Stimulated activated effector memory CD8-positive, alpha-beta T cell treated with anti-CD3 and anti-CD28 coated beads, Interleukin-12 subunit alpha, Interleukin-12 subunit beta, amount 100 ng/mL, for 72 hours (primary cell): ENCODE data around the gene FPGS.

ENCODE experiments used
- ATAC-seq: fragments of 150-1000 bp; cut with Tn5 transposase; 2 replicates; pipeline ENCODE4 v1.10.0; 2021
- DNase-seq, 2 donors: peaks; one replicate each; pipeline ENCODE4 v3.0.0; 2021 to 2022; ENCODE audit warnings: low spot score in 2 of 2
- H3K27ac Mint-ChIP-seq: one replicate; pipeline ENCODE4 v1.8.0; 2022; ENCODE audit warnings: mild to moderate bottlenecking, mixed read lengths
- H3K36me3 Mint-ChIP-seq: one replicate; pipeline ENCODE4 v1.8.0; 2022; ENCODE audit warnings: mild to moderate bottlenecking, mixed read lengths
- H3K4me1 Mint-ChIP-seq: one replicate; pipeline ENCODE4 v1.8.0; 2022; ENCODE audit warnings: mixed read lengths
- H3K4me3 Mint-ChIP-seq: one replicate; pipeline ENCODE4 v1.8.0; 2022; ENCODE audit warnings: mild to moderate bottlenecking, mixed read lengths
- H3K9me3 Mint-ChIP-seq: one replicate; pipeline ENCODE4 v1.8.0; 2022; ENCODE audit warnings: mixed read lengths

The FPGS gene

GRCh38 chr9:127767909-127768331 lies 34.8 kb upstream of the FPGS start:
- Mint-ChIP-seq H3K9me3 (no peaks in the 10 kb centered on the region), H3K4me1 (peaks cover 81% of the 10 kb centered on the region), H3K36me3 (peaks cover 91% of the 10 kb centered on the region), H3K27ac (peak overlapping the region; percentile 97), H3K4me3 (peak overlapping the region; percentile 73)
- ATAC-seq (no peak), DNase-seq (no peak)

GRCh38 chr9:127768698-127769097 lies 34.0 kb upstream of the FPGS start:
- Mint-ChIP-seq H3K4me1 (peaks cover 74% of the 10 kb centered on the region), H3K9me3 (no peaks in the 10 kb centered on the region), H3K4me3 (peak overlapping the region; percentile 73), H3K36me3 (peaks cover 91% of the 10 kb centered on the region), H3K27ac (peak overlapping the region; percentile 97)
- DNase-seq (no peak), ATAC-seq (no peak)

- DNase-seq (no peak), ATAC-seq (no peak)
- Mint-ChIP-seq H3K4me1 (peaks cover 74% of the 10 kb centered on the region), H3K27ac (peak overlapping the region; percentile 97), H3K36me3 (peaks cover 91% of the 10 kb centered on the region), H3K9me3 (no peaks in the 10 kb centered on the region), H3K4me3 (peak overlapping the region; percentile 73)
These were observed 33.6 kb upstream of the FPGS start for GRCh38 chr9:127769101-127769500.

GRCh38 chr9:127769929-127770582 lies 32.6 kb upstream of the FPGS start:
- peaks cover 92% of the 10 kb centered on the region for H3K36me3 Mint-ChIP-seq
- peak overlapping the region; percentile 84 for H3K4me3 Mint-ChIP-seq
- DNase-seq (no peak), ATAC-seq (no peak)
- peaks cover 73% of the 10 kb centered on the region for H3K4me1 Mint-ChIP-seq
- H3K9me3 Mint-ChIP-seq = no peaks in the 10 kb centered on the region
- peak overlapping the region; percentile 97 for H3K27ac Mint-ChIP-seq

GRCh38 chr9:127770583-127770904 lies 32.1 kb upstream of the FPGS start:
- Mint-ChIP-seq H3K36me3 (peaks cover 90% of the 10 kb centered on the region), H3K4me1 (peaks cover 68% of the 10 kb centered on the region)
- ATAC-seq = no peak

GRCh38 chr9:127770905-127771569 lies 31.6 kb upstream of the FPGS start:
- Mint-ChIP-seq H3K4me1 (peaks cover 64% of the 10 kb centered on the region), H3K27ac (peak overlapping the region; percentile 97), H3K36me3 (peaks cover 86% of the 10 kb centered on the region), H3K9me3 (no peaks in the 10 kb centered on the region), H3K4me3 (peak overlapping the region; percentile 84)
- peak; percentile 97 to 99 for DNase-seq
- peak; percentile 94 for ATAC-seq

More at GRCh38 chr9:127770583-127770904, 32.1 kb upstream of the FPGS start:
- H3K9me3 Mint-ChIP-seq = no peaks in the 10 kb centered on the region
- DNase-seq = no peak
- H3K27ac Mint-ChIP-seq = peak overlapping the region; percentile 97
- peak overlapping the region; percentile 84 for H3K4me3 Mint-ChIP-seq

GRCh38 chr9:127771570-127772189 lies 31.0 kb upstream of the FPGS start:
- Mint-ChIP-seq H3K27ac (peak overlapping the region; percentile 97), H3K36me3 (peaks cover 86% of the 10 kb centered on the region), H3K4me3 (peak overlapping the region; percentile 84), H3K9me3 (no peaks in the 10 kb centered on the region), H3K4me1 (peaks cover 64% of the 10 kb centered on the region)
- no peak for ATAC-seq
- no peak for DNase-seq

GRCh38 chr9:127772603-127773002 lies 30.1 kb upstream of the FPGS start:
- Mint-ChIP-seq H3K9me3 (no peaks in the 10 kb centered on the region), H3K36me3 (peaks cover 86% of the 10 kb centered on the region), H3K27ac (no peak overlapping the region), H3K4me3 (no peak overlapping the region), H3K4me1 (peaks cover 59% of the 10 kb centered on the region)
- no peak for DNase-seq
- ATAC-seq = no peak

GRCh38 chr9:127773272-127773671 lies 29.4 kb upstream of the FPGS start:
- Mint-ChIP-seq H3K27ac (peak overlapping the region; percentile 85), H3K36me3 (peaks cover 91% of the 10 kb centered on the region), H3K4me3 (no peak overlapping the region), H3K9me3 (no peaks in the 10 kb centered on the region), H3K4me1 (peaks cover 59% of the 10 kb centered on the region)
- no peak for DNase-seq
- ATAC-seq = no peak

GRCh38 chr9:127773981-127774380 lies 28.7 kb upstream of the FPGS start:
- Mint-ChIP-seq H3K36me3 (peaks cover 89% of the 10 kb centered on the region), H3K4me1 (peaks cover 57% of the 10 kb centered on the region), H3K4me3 (peak overlapping the region; percentile 28), H3K27ac (peak overlapping the region; percentile 85), H3K9me3 (no peaks in the 10 kb centered on the region)
- no peak for ATAC-seq
- DNase-seq = no peak

GRCh38 chr9:127776195-127776923 lies 26.3 kb upstream of the FPGS start:
- peaks cover 69% of the 10 kb centered on the region for H3K36me3 Mint-ChIP-seq
- ATAC-seq (peak; percentile 62), DNase-seq (peak; percentile 54 to 84)
- H3K4me1 Mint-ChIP-seq = peaks cover 51% of the 10 kb centered on the region
- H3K9me3 Mint-ChIP-seq = no peaks in the 10 kb centered on the region
- H3K4me3 Mint-ChIP-seq = peak overlapping the region; percentile 93
- peak overlapping the region; percentile 99 for H3K27ac Mint-ChIP-seq

- DNase-seq (no peak), ATAC-seq (no peak)
- Mint-ChIP-seq H3K4me1 (peaks cover 56% of the 10 kb centered on the region), H3K27ac (peak overlapping the region; percentile 99), H3K9me3 (no peaks in the 10 kb centered on the region), H3K36me3 (peaks cover 63% of the 10 kb centered on the region), H3K4me3 (peak overlapping the region; percentile 93)
These were observed 25.8 kb upstream of the FPGS start for GRCh38 chr9:127776924-127777289.

GRCh38 chr9:127777368-127777980 lies 25.2 kb upstream of the FPGS start:
- Mint-ChIP-seq H3K36me3 (peaks cover 57% of the 10 kb centered on the region), H3K4me1 (peaks cover 62% of the 10 kb centered on the region), H3K4me3 (peak overlapping the region; percentile 93), H3K9me3 (no peaks in the 10 kb centered on the region), H3K27ac (peak overlapping the region; percentile 99)
- DNase-seq = peak in 1 of 2 donors; percentile 62
- ATAC-seq = no peak

GRCh38 chr9:127778280-127779135 lies 24.2 kb upstream of the FPGS start, which contains the start of gene SH2D3C:
TSS of gene SH2D3C (minus strand) at chr9:127778666. CDS start at chr9:127778627, 39 bp downstream.
- Mint-ChIP-seq H3K36me3 (peaks cover 54% of the 10 kb centered on the region), H3K27ac (peak within 1 kb of the TSS; percentile 99), H3K4me3 (peak within 1 kb of the TSS; percentile 93), H3K4me1 (peaks cover 72% of the 10 kb centered on the region), H3K9me3 (no peaks in the 10 kb centered on the region)
- ATAC-seq (peak; percentile 49), DNase-seq (peak; percentile 39 to 83)
